IPS DF 19.7 (cell line): ENCODE results near the gene ODR4.
A peak's percentile ranks its signal among the peaks of the same experiment; 100 is the strongest.
"Not testable (repeated sequence)": the region's sequence is repeated elsewhere in the genome, so short reads cannot be mapped to it uniquely, and the experiment has no call there.

Experiments used
- DNase-seq: peaks from one replicate; pipeline ENCODE4 v3.0.0-alpha.2; 2013; ENCODE audit warnings: low read depth, low spot score

Gene ODR4

DNA sequence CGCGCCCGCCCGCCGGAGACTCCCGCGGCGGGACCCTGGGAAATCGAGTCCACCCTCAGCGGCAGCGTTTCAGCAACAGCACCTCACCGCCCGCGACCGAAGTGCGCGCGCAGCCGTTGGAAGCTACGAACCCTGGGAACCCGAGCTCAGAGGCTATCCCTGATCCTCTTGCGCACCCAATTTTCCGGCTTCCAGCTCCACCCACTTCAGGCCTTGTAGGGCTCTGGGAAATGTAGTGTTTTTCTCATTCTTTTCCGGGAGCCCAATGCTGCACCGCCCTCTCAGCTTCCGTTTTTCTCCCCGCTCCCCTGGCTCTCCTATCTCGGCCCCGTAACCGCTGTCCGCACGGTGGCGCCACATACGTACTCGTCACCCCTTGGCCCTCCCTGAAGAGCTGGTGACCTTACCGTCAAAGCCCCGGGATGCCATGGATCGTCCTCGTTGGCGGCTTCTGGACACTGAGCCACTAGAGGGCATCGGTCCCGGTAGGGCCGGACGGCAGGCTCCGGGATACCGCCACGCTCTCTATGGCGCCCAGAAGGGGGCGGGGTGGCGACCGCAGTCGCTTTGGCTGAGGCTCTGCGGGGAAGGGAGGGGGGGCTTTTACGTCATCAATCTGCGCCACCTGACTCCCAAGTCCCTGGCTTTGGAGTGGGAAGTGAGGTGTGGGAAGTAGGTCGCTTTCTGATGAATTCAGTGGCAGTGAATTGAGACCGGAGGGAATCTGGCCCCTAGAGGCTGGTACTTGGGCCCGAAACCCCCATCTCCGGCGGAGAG is at the start of gene ODR4, which contains the start of gene TPR:
ODR4 (plus strand) TSS at position 687 of the 777 bp plus-strand sequence. CDS start 3,948 bp downstream, outside the sequence.
TPR (minus strand) TSS at position 102 of the 777 bp plus-strand sequence. CDS start 225 bp downstream, outside the sequence.
- DNase-seq: peak; percentile 97

- no peak for DNase-seq
Observed at GRCh38 chr1:186326009-186326408, 49.6 kb upstream of the ODR4 start.

DNA sequence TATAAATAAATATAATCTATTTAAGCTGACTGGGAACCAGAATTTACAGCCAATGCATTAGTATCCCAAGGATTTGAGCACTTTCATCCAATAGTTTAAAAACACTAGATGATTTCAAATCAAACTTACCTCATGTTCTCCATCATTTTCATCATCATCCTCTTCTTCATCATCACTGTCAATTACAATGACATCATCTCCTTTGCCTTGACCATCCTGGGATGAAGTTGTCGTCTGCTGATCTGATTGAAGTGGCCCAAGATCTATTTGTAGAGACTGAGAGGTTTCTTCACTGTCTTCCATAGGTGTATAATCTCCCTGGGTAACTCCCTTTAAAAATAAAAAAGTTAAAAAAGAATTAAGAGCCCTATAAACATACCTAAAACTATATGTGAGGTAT is 48.3 kb upstream of the ODR4 start:
- no peak for DNase-seq

DNA sequence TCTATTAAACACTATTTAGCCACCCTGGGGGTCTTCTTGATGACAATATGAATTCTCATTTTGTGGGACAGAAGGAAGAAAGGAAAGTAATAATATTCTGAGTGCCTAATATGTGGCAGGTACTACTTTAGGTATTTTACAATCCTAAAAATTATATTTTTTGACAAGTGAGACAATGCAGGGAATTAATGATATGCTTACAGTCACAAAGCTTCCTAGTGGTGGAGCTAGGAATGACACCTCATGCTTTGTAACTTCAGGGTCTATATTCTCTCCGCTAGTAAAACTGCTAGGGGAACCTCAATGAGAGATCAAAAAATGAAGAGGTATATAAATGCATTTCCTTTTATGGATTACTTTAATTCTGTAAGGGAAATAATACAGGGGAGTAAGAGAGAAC is 44.9 kb upstream of the ODR4 start:
- peak; percentile 5 for DNase-seq

GRCh38 chr1:186337554-186337953 is 38.1 kb upstream of the ODR4 start:
- DNase-seq: no peak

GRCh38 chr1:186340772-186341171 is 34.9 kb upstream of the ODR4 start:
- no peak for DNase-seq

DNA sequence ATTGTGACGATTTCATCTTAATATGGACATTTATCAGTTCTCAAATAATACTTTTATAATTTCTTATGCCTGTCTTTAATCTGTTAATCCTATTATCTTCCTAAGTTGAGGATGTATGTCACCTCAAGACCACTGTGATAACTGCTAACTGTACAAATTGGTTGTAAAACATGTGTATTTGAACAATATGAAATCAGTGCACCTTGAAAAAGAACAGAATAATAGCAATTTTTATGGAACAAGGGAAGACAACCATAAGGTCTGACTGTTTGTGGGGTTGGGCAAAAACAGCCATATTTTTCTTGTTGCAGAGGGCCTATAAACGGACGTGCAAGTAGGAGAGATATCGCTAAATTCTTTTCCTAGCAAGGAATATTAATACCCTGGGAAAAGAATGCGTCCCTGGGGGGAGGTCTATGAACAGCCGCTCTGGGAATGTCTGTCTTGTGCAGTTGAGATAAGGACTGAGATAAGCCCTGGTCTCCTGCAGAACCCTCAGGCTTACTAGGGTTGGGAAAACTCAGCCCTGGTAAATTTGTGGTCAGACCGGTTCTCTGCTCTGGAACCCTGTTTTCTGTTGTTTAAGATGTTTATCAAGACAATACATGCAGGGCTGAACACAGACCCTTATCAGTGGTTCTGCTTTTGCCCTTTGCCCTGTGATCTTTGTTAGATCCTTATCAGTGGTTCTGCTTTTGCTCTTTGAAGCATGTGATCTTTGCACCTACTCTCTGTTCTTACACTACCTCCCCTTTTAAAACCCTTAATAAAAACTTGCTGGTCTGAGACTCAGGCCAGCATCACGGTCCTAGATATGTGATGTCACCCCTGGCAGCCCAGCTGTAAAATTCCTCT is 27.6 kb upstream of the ODR4 start:
- not testable (repeated sequence) for DNase-seq

GRCh38 chr1:186374303-186375151 is 1.1 kb upstream of the ODR4 start:
- DNase-seq: no peak

DNA sequence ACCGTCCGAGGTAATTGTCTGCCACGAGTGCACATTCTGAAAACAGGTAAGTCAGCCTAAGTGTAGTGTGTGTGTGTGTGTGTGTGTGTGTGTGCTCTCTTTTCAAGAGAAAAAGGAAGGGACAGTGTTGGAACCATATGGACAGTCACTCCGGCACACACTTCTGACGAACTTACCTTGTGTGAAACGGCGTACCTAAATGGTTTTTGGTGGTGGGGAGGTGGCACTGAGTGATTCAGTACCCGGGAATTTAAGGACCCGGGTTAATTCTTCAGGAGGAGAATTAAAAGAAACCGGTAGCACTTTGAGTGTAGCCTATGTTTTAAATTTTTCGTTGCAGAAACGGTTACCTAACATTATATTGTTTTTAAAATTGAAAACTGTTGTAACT is 286 bp downstream of the ODR4 start:
- DNase-seq: no peak

DNA sequence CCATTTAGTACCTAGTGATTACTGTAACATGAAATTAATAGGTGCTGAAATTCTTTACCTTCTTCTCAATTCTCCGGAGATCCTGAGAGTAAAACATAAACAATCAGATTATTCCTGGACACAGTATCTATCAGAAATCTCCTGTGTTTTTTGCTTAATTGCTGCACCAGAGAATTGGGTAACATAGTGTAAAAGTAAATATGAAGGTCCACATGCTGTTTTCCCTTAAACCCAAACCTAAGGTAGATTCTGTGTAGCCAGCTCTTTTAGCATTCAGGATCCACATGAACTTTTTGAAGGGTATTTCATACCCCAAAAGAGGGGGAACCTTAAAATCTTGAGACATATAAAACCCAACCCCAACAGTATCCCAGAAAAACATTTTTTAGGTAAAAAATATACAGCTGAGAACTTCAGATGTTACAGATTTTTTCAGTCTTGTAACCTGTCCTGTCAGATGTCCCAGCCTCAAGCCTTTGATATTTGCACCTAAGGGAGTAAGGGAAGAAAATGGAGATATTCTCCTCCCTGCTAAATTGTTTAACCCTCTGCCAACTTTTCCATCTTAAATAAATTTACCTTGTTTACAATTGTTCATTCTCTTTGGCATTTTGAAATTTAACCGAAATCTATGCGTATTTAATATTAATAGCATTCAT is 11.2 kb downstream of the ODR4 start:
- DNase-seq: no peak

GRCh38 chr1:186390925-186391324 is 15.3 kb downstream of the ODR4 start:
- DNase-seq: no peak

- no peak for DNase-seq
Observed at GRCh38 chr1:186391841-186392240, 16.2 kb downstream of the ODR4 start.

DNA sequence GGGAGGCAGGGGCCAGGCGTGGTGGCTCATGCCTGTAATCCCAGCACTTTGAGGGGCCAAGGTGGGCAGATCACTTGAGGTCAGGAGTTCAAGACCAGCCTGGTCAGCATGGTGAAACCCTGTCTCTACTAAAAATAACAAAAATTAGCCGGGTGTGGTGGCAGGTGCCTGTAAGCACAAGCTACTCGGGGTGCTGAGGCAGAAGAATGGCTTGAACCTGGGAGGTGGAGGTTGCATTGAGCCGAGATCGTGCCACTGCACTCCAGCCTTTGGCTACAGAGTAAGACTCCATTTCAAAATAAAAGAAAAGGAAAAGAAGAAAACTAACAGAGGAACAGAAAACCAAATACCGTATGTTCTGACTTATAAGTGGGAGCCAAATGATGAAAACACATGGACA is 17.1 kb downstream of the ODR4 start:
- DNase-seq: not testable (repeated sequence)

DNA sequence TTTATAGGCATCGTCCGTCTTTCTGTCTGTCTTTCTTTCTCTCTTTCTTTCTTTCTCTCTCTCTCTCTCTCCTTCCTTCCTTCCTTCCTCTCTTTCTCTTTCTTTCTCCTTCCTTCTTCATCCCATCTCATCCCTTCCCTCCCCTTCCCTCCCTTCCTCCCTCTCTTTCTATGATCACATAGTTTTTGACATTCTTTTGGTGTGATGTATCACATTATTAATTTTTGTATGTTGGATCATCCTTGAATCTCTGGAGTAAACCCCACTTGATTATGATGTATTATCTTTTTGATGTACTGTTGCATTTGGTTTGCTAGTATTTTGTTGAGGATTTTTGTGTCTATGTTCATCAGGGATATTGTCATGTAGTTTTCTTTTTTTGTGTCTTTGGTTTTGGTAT is 25.8 kb downstream of the ODR4 start:
- DNase-seq: not testable (repeated sequence)

DNA sequence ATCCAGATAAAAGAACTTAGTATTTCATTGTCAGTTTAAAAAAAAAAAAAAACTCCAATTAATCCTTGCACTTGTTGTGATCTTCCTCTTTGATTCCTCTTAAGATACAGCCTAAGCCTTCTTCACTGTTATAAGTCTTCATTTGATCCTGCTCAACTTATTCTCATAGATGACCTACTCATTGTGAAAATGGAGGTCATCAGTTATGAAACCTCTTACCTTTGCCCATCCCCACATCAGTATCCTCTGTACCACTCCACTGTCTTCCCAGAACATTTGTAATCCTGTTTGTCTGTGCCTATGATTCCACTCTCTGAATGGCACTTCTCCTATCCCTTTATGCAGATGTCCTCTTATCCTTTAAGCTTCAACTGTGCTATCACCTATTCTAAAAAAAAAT is 28.0 kb downstream of the ODR4 start:
- DNase-seq: no peak

DNA sequence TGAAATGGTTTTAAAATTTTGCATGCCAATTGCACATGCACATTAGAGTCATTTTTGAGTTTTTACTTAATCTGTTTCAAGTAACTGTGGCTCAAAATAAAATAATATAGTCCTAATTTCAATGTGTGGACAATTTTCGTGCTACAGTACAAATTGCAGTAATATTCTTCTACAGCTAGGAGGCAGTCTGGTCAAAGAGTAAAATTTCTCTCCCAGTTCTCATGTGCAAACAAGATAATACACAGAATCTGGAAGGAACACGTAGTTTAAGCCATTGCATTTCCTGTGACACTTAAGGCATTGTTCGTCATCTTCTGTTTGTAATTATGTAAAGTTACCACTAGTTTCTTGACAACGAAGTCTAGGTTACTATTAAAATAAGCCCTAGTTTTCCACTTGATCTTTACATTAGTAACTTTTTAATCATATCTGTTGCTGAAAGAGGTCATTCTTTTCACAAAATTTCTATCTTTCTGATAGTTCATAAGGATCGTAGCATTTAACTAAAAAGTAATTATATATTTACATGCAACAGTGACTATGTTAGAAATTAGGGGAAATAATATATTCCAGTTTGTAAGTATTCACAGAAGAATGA is 28.9 kb downstream of the ODR4 start:
- DNase-seq: no peak

DNA sequence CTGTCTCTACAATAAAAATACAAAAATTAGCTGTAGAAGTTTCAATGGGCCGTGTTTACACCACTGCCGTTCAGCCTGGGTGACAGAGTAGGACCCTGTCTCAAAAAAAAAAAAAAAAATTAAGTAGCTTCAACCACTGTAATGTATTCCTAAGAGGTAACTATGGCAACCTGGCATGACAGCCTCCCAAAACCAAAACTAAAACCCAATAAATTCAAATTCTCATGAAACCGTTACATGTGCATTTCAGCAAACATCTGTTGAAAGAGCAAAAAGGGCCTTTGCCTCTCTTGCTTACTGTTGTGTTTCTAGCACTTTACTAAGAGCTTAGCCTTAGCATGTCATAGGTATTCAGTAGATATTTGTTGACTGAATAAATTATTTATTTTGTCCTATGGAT is 33.5 kb downstream of the ODR4 start:
- DNase-seq: no peak

DNA sequence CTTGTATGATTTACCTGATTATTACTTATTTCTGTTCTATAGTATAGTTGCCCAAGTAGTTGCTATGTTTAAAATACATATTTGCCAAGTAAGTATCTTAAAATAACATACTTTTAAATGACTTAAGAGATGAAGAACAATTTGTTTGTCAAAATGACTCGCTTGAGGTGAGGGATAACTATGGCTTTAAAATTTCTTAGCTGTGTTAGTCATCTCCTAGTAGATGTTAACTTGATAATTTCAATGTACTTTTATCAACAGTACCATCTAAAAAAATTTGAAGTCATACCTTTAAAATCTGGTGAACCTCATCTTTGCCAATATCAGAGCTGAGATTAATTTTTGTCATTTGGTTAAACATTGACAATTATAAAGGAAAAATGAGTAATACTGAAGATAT is 37.7 kb downstream of the ODR4 start:
- DNase-seq: no peak

DNA sequence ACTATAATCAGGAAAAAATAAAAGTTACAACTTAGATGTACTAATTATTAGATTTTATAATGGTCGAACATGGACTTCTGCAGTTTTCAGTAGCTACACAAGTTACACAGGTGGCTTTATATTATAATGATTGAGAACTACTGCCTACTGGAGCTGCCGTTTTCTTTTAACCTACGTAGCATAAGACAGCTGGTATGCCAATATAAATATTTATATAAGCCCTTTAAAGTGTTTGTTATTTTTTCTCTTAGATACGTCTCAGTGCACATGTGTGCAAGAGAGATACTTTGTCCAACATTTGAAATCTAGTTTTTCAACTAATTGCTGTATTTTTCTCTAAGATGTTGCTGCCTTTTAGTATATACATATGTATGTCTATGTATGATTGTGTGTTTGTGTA is 42.9 kb downstream of the ODR4 start:
- no peak for DNase-seq

DNA sequence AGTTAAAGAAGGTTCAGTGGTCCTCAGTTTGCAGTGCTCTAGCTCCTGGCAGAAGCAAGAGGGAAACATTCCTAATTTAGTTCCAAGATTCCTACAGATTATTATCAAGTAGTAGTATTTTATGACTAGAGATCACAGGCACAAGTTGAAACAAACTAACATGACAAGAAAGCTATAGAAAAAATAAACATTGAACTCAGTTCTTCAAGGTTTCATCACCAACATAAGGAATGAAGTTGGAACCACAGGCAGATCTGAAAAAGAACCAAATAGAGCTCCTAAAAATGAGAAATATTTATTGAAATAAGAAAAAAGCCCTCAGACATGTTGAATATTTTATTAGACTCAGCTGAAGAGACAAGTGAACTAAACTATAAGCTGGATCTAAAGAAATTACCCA is 44.7 kb downstream of the ODR4 start:
- DNase-seq: no peak

- no peak for DNase-seq
Observed at GRCh38 chr1:186420923-186421322, 45.3 kb downstream of the ODR4 start.
